GM12892 (cell line): Measurements from ENCODE around the gene CDH22.

Experiments
- POLR2A ChIP-seq: IDR thresholded peaks from 2 replicates; pipeline ENCODE4 v1.6.1; 2011; ENCODE audit warnings: low read depth, low read length, control low read depth
- POLR2AphosphoS5 ChIP-seq: IDR thresholded peaks from 2 replicates; pipeline ENCODE4 v1.6.1; 2011; ENCODE audit warnings: low read depth, low read length, control low read depth
- TAF1 ChIP-seq: IDR thresholded peaks from 2 replicates; pipeline ENCODE4 v1.6.1; 2011; ENCODE audit warnings: low read depth, mild to moderate bottlenecking, control low read depth, low read length, borderline replicate concordance

DNA sequence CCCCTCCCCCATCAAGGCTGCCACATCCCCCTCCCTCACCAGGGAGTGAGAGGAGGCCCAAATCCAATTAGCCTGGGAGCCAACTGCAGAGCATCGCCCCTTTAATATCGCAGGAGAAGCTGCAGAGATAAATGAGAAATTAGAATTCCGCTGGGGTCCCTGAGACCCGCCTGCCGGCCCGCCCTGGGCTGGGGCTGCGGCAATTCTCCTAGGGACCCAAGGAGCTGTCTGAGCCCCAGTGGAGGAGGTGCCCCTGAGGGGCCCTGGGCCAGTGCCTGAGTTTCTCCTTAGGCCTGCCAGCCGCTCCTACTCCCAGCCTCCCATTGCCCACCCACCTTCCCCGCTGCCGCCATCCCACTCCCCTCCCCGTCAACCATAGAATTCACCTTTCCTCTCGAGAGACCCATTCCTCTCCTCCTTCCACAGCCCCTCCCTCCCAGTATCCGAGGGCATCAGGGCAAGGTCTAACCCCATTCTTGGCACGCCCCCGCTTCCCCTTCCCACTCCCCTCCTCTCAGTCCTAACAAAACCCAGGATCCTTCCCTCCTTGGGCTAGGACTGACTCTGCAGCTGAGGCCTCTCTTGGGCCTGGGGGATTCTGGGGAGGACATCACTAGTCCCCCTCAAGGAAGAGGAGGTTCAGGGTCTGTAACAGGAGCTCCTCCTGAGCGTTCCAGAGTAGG, 20.0 kb upstream of the CDH22 start:
- no peak for TF ChIP-seq POLR2AphosphoS5
- TF ChIP-seq POLR2A: no peak
- no peak for TF ChIP-seq TAF1
